T-cell (primary cell): ENCODE data around the gene AHSG. TPM values are rescaled to one million over a fixed set of nuclear protein-coding genes. Genes with fewer than 3 reads are reported as not detected.
"Not testable (repeated sequence)": the region's sequence is repeated elsewhere in the genome, so short reads cannot be mapped to it uniquely, and the experiment has no call there.

Experiments
- ATAC-seq, 4 experiments: fragments of 200-7000 bp in 3 of 4; fragments of 150-1000 bp in 1 of 4; cut with Tn5 transposase; replicated peaks in 1 of 4; 1 replicate in 3 of 4; 2 replicates in 1 of 4; pipeline ENCODE4 v1.10.0; 2021; ENCODE audit warnings: moderate library complexity in 3 of 4, mild to moderate bottlenecking in 2 of 4, moderate number of reproducible peaks in 1 of 4
- CTCF ChIA-PET, 2 donors: fragments of 300-600 bp; sonication (Branson Sonifier 250); formaldehyde crosslinking; loops; one replicate each; lab custom pipeline; 2022; ENCODE audit warnings: antibody characterized with exemption in 2 of 2; lab: Charles Lee
- POLR2A ChIA-PET, 2 donors: fragments of 300-600 bp; sonication (Branson Sonifier 250); formaldehyde crosslinking; loops; one replicate each; lab custom pipeline; 2022; ENCODE audit warnings: antibody characterized with exemption in 2 of 2; lab: Charles Lee
- DNase-seq, 35 experiments: peaks; one replicate each; pipeline versions ENCODE4 v3.0.0 to v3.0.0-alpha.2; 2013 to 2023
- H3K27ac ChIP-seq: one replicate; pipeline ENCODE4 v1.5.1; 2013; ENCODE audit warnings: low read length
- H3K27me3 ChIP-seq, 2 experiments: replicated peaks in 1 of 2; 1 replicate in 1 of 2; 2 replicates in 1 of 2; pipeline versions ENCODE4 v1.6.1 to v1.7.0; 2013; ENCODE audit warnings: low read length in 1 of 2, mixed read lengths in 1 of 2; ENCODE audit not compliant: control insufficient read depth in 2 of 2, insufficient read depth in 2 of 2; ENCODE audit errors: extremely low read depth in 1 of 2
- H3K36me3 ChIP-seq, 2 donors: 1 replicate in 1 of 2; 2 replicates in 1 of 2; pipeline versions ENCODE4 v1.6.1 to v1.7.0; 2013; ENCODE audit warnings: low read length in 1 of 2; ENCODE audit not compliant: control insufficient read depth in 2 of 2, insufficient read depth in 1 of 2; ENCODE audit errors: extremely low read depth in 1 of 2
- H3K4me1 ChIP-seq, 2 experiments: 1 replicate in 1 of 2; 2 replicates in 1 of 2; pipeline versions ENCODE4 v1.6.1 to v1.7.0; 2013; ENCODE audit warnings: low read length in 2 of 2, mixed read lengths in 1 of 2; ENCODE audit not compliant: insufficient read depth in 2 of 2, control insufficient read depth in 1 of 2; ENCODE audit errors: extremely low read depth in 1 of 2
- H3K4me3 ChIP-seq, 2 donors: 1 replicate in 1 of 2; 2 replicates in 1 of 2; pipeline versions ENCODE4 v1.5.1 to v1.7.0; 2013; ENCODE audit warnings: mild to moderate bottlenecking in 2 of 2, low read length in 1 of 2, moderate library complexity in 1 of 2; ENCODE audit not compliant: control insufficient read depth in 1 of 2; ENCODE audit errors: extremely low read depth in 1 of 2
- H3K9me3 ChIP-seq: 2 replicates; pipeline ENCODE4 v1.7.0; 2013
- H3K27ac Mint-ChIP-seq, 2 donors: one replicate each; pipeline ENCODE4 v1.8.0; 2020 to 2021; ENCODE audit warnings: mild to moderate bottlenecking in 2 of 2, mixed read lengths in 2 of 2
- H3K27me3 Mint-ChIP-seq, 2 donors: one replicate each; pipeline ENCODE4 v1.8.0; 2021 to 2022; ENCODE audit warnings: mixed read lengths in 2 of 2
- H3K36me3 Mint-ChIP-seq: one replicate; pipeline ENCODE4 v1.8.0; 2021; ENCODE audit warnings: mixed read lengths
- H3K4me1 Mint-ChIP-seq, 3 donors: one replicate each; pipeline ENCODE4 v1.8.0; 2020 to 2022; ENCODE audit warnings: mixed read lengths in 3 of 3, mild to moderate bottlenecking in 1 of 3
- H3K4me3 Mint-ChIP-seq, 3 donors: one replicate each; pipeline ENCODE4 v1.8.0; 2020 to 2022; ENCODE audit warnings: mild to moderate bottlenecking in 3 of 3, mixed read lengths in 3 of 3, moderate library complexity in 3 of 3
- H3K9me3 Mint-ChIP-seq, 3 donors: one replicate each; pipeline ENCODE4 v1.8.0; 2020 to 2022; ENCODE audit warnings: mixed read lengths in 3 of 3
- WGBS: methylation state at CpG from one replicate; pipeline ENCODE4 v1.1.5; 2013; ENCODE audit warnings: missing lambda C conversion rate; ENCODE audit not compliant: insufficient coverage; 5-methylcytosine and 5-hydroxymethylcytosine counted together
- total RNA-seq, 35 experiments: library from RNA in 6 of 35; stranded (reverse) in 6 of 35; fragments of 120-200 nt in 1 of 35; gene quantifications; one replicate each; pipeline versions ENCODE4 v1.2.1 to v1.2.4 and lab custom pipeline; 2013 to 2026

Gene AHSG, protein sequence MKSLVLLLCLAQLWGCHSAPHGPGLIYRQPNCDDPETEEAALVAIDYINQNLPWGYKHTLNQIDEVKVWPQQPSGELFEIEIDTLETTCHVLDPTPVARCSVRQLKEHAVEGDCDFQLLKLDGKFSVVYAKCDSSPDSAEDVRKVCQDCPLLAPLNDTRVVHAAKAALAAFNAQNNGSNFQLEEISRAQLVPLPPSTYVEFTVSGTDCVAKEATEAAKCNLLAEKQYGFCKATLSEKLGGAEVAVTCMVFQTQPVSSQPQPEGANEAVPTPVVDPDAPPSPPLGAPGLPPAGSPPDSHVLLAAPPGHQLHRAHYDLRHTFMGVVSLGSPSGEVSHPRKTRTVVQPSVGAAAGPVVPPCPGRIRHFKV
- 1 to 10 TPM in 3 of 5 donors, not detected in 2; 1.8 to 1.9 (median 1.9) TPM for total RNA-seq
- total RNA-seq (2013): not detected
- total RNA-seq (lab: John Stamatoyannopoulos, UW): 0 to 0.08 (median 0) reads per million in 29 experiments

DNA sequence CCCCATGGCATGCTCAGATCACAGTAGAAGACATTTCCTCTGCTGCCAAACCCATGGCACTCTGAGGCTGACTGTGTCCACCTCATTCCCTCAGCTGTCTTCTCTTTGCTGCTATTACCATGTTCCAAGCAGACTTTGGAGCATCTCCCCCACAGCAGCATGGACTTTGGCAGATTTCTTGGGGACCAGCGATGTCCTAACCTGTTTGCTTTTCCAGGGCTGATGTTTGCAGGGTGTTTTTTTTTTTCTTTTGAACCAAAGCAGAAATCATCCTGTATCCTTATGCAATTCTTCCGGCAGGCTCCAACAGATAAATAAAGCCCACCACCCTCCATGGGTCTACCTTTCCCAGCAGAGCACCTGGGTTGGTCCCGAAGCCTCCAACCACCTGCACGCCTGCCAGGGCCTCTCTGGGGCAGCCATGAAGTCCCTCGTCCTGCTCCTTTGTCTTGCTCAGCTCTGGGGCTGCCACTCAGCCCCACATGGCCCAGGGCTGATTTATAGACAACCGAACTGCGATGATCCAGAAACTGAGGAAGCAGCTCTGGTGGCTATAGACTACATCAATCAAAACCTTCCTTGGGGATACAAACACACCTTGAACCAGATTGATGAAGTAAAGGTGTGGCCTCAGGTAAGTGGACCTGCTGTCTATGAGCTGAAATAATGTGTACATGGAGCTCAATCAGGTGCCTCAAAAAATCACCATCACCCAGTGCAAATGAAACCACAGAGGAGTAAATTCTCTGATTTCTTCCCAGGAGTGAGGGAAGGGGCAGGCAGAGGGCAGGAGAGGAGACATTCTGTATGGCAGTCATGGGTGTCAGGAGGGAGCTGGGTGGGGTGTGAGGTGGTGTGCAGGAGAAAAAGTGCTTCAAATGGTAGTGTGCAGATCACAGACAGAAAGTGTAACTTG lies at the start of gene AHSG:
Gene AHSG (plus strand): TSS at position 340 of the 916 bp plus-strand sequence. CDS start 82 bp downstream, at position 422.
- H3K36me3 Mint-ChIP-seq: no peaks in the 10 kb centered on the region
- H3K27me3 Mint-ChIP-seq: peaks cover 16 to 21% of the 10 kb centered on the region in 2 donors
- ATAC-seq: no peak
- H3K4me3 ChIP-seq: no peak within 1 kb of the TSS
- ChIA-PET CTCF (interaction anchor here (0.6 to 3.3 kb wide), 5 partner anchors 11 to 669 kb away, joined by 3 to 21 read pairs (median 4); no protein-coding TSS in a partner anchor), POLR2A (no interaction called here)
- no peak within 1 kb of the TSS for H3K4me3 Mint-ChIP-seq
- H3K4me1 Mint-ChIP-seq: peaks cover 20 to 22% (median 21%) of the 10 kb centered on the region in 3 donors
- DNase-seq: no peak
- no peaks in the 10 kb centered on the region for H3K9me3 Mint-ChIP-seq
- H3K4me1 ChIP-seq: peaks cover 7 to 18% of the 10 kb centered on the region in 2 experiments
- 80% methylated on average over 4 of the region's 7 CpGs for WGBS
- H3K9me3 ChIP-seq: no peaks in the 10 kb centered on the region
- H3K27me3 ChIP-seq: peaks cover 4 to 15% of the 10 kb centered on the region in 2 experiments
- no peaks in the 10 kb centered on the region for H3K36me3 ChIP-seq
- H3K27ac Mint-ChIP-seq: peak within 1 kb of the TSS in 1 of 2 donors; percentile 44
- no peak within 1 kb of the TSS for H3K27ac ChIP-seq

DNA sequence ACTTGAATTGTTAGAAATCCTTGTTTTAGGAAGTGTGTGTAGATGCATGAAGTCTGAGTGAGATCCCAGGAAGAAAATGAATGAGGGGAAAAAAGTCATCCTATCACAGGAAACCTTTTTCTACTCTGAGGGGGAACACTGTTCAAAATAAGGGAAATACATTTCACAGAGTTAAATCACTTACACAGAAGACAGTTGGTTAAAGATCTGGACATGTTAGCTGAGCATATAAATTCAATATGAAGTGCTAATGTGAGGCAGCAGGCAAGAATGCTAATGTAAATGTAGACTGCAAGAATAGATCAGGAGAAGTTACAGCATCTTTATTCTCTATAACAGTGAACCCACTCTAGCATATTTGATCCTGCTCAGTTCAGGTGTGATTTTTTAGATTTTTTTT lies 48.3 kb upstream of the AHSG start:
- POLR2A ChIA-PET: no interaction called here
- H3K36me3 ChIP-seq: peaks cover 0 to 13% of the 10 kb centered on the region in 2 donors
- Mint-ChIP-seq H3K9me3 (no peaks in the 10 kb centered on the region), H3K27ac (no peak overlapping the region), H3K36me3 (peaks cover 23% of the 10 kb centered on the region), H3K4me3 (peak overlapping the region in 1 of 3 donors; percentile 18), H3K27me3 (no peaks in the 10 kb centered on the region), H3K4me1 (peaks cover 73 to 79% (median 77%) of the 10 kb centered on the region in 3 donors)
- H3K27me3 ChIP-seq: no peaks in the 10 kb centered on the region
- no peak overlapping the region for H3K27ac ChIP-seq
- no peak for ATAC-seq
- H3K4me1 ChIP-seq: peaks cover 16 to 25% of the 10 kb centered on the region in 2 experiments
- H3K9me3 ChIP-seq: no peaks in the 10 kb centered on the region
- no peak for DNase-seq
- CTCF ChIA-PET: interaction anchor here in 1 of 2 donors (0.5 kb wide), 1 partner anchor 309 kb away, joined by 8 read pairs; no protein-coding TSS in a partner anchor
- no peak overlapping the region for H3K4me3 ChIP-seq

- WGBS: 1% methylated on average over 11 of the region's 14 CpGs
- Mint-ChIP-seq H3K27ac (peak overlapping the region; percentile 85 to 93), H3K4me1 (peaks cover 75 to 80% (median 79%) of the 10 kb centered on the region in 3 donors), H3K36me3 (peaks cover 16% of the 10 kb centered on the region), H3K9me3 (no peaks in the 10 kb centered on the region), H3K27me3 (no peaks in the 10 kb centered on the region), H3K4me3 (peak overlapping the region; percentile 82 to 90 (median 87))
- CTCF ChIA-PET: interaction anchor here (1.0 to 1.9 kb wide), 3 partner anchors 48 to 624 kb away, joined by 3 to 5 read pairs (median 4); no protein-coding TSS in a partner anchor
- ATAC-seq: peak in 1 of 4 experiments; percentile 0
- H3K36me3 ChIP-seq: peaks cover 0 to 8% of the 10 kb centered on the region in 2 donors
- H3K27me3 ChIP-seq: no peaks in the 10 kb centered on the region
- no peaks in the 10 kb centered on the region for H3K9me3 ChIP-seq
- peak overlapping the region; percentile 96 for H3K4me3 ChIP-seq
- peak overlapping the region; percentile 87 for H3K27ac ChIP-seq
- DNase-seq: peak in 1 of 35 experiments; percentile 8
- peaks cover 28 to 37% of the 10 kb centered on the region in 2 experiments for H3K4me1 ChIP-seq
- POLR2A ChIA-PET: no interaction called here
These were observed 46.1 kb upstream of the AHSG start for GRCh38 chr3:186566772-186567071.

DNA sequence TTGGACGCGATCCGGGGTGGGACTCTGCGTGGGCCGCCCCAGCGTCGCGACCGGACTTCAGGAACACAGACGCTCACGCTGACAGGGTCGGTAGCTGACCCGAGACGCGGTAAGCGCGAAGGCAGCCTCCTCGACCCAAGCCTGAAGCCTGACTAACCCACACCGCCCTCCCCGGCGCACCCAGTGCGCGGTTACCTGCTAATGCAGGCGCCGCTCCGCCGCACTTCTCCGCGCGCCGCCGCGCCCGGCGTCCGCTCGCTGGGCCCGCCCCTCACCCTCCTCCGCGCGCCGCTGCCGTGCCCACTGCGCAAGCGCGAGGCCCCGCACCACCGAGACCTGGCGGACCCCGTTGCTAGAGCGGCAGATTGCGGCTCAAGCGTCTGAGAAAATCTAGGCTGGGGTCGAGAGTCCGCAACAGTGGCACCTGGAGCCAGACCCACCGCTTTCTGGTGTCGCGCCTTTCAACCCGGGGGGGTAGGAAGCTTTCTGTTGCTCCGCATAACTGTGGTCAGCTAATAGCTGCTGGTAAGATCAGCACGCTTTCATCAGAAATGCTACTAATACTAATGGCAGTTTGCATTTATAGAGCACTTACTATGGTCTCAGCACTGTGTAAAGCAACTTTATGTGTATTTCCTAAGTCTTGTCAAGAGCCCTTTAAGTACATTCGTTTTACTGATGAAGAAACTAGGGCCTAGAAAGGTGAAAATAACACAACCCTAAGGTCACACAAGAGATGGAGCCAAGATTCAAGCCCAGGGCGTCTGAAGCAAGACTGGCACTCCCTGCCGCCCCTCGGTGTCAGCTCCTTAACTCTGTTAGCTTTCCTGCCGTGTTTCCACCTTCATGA lies 45.6 kb upstream of the AHSG start, which contains the start of gene TBCCD1:
Gene TBCCD1 (minus strand): TSS at position 268 of the 850 bp plus-strand sequence. CDS start 3,010 bp downstream, outside the sequence.
- Mint-ChIP-seq H3K27ac (peak within 1 kb of the TSS; percentile 94 to 98), H3K4me1 (peaks cover 73 to 78% (median 77%) of the 10 kb centered on the region in 3 donors), H3K4me3 (peak within 1 kb of the TSS; percentile 82 to 90 (median 87)), H3K36me3 (peaks cover 11% of the 10 kb centered on the region), H3K27me3 (no peaks in the 10 kb centered on the region), H3K9me3 (no peaks in the 10 kb centered on the region)
- Histone ChIP-seq H3K4me3 (peak within 1 kb of the TSS; percentile 96), H3K27ac (peak within 1 kb of the TSS; percentile 93), H3K27me3 (no peaks in the 10 kb centered on the region), H3K36me3 (peaks cover 0 to 4% of the 10 kb centered on the region in 2 donors), H3K9me3 (no peaks in the 10 kb centered on the region), H3K4me1 (peaks cover 30 to 37% of the 10 kb centered on the region in 2 experiments)
- peak; percentile 84 to 99 (median 92) for DNase-seq
- POLR2A ChIA-PET: interaction anchor here in 1 of 2 donors (0.6 kb wide), 1 partner anchor 194 kb away, joined by 9 read pairs; no protein-coding TSS in a partner anchor
- ATAC-seq: peak; percentile 54 to 71 (median 65)
- under 1% methylated on average over 57 of the region's 66 CpGs for WGBS
- CTCF ChIA-PET: interaction anchor here in 1 of 2 donors (0.9 to 1.9 kb wide), 3 partner anchors 27 to 624 kb away, joined by 4 to 5 read pairs (median 5); no protein-coding TSS in a partner anchor

DNA sequence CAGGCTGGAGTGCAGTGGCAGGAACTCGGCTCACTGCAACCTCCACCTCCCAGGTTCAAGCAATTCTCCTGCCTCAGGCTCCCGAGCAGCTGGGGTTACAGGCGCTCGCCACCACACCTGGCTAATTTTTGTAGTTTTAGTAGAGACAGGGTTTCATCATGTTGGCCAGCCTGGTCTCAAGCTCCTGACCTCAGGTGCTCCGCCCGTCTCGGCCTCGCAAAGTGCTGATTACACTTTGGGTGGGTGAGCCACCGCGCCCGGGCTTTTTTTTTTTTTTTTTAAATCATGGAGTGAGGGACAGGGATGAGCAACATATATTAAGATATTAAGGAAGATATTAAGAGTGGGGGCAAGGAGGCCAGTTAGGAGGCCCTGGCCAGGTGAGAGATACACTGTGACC lies 43.5 kb upstream of the AHSG start:
- Mint-ChIP-seq H3K36me3 (peaks cover 20% of the 10 kb centered on the region), H3K27ac (peak overlapping the region in 1 of 2 donors; percentile 98), H3K4me1 (peaks cover 65 to 68% (median 67%) of the 10 kb centered on the region in 3 donors), H3K4me3 (peak overlapping the region; percentile 88 to 92 (median 90))
- H3K27ac ChIP-seq: peak overlapping the region; percentile 80
- H3K4me1 ChIP-seq: peaks cover 25 to 36% of the 10 kb centered on the region in 2 experiments
- POLR2A ChIA-PET: interaction anchor here (0.6 to 1.3 kb wide), 5 partner anchors 15 to 790 kb away, joined by 3 to 4 read pairs (median 3); partner anchors contain the start of gene TRA2B (in 1 of the 2)
- H3K27me3 ChIP-seq, DNase-seq, H3K27me3 Mint-ChIP-seq, H3K9me3 Mint-ChIP-seq, H3K9me3 ChIP-seq, H3K36me3 ChIP-seq, ATAC-seq: not testable (repeated sequence)
- 91% methylated on average over 7 of the region's 11 CpGs for WGBS
- H3K4me3 ChIP-seq: peak overlapping the region in 1 of 2 donors; percentile 70
- CTCF ChIA-PET: interaction anchor here (1.4 to 2.8 kb wide), 4 partner anchors 29 to 626 kb away, joined by 3 to 42 read pairs (median 9); no protein-coding TSS in a partner anchor
